ENCODE results near the gene OR2T27. TPM values are rescaled to one million over a fixed set of nuclear protein-coding genes. Genes with fewer than 3 reads are reported as not detected.

OR2T27 gene
- total RNA-seq, 2 donors from 2014 or later, result not detected

- no peaks in the 10 kb centered on the region for H3K27me3 ChIP-seq (ENCODE audit: control insufficient read depth, insufficient read depth, low read length, poor library complexity, severe bottlenecking)
- 69 to 81% methylated on average over 3 to 5 of the region's 5 CpGs for WGBS, 2 experiments (ENCODE audit: insufficient coverage in 1 of 2, insufficient read length in 1 of 2)
- no peaks in the 10 kb centered on the region for H3K27me3 Mint-ChIP-seq (ENCODE audit: insufficient read depth)
- H3K4me3 Mint-ChIP-seq, result no peak overlapping the region
- no peaks in the 10 kb centered on the region for H3K36me3 ChIP-seq (ENCODE audit: control insufficient read depth, insufficient read depth, low read length)
- peaks cover 35% of the 10 kb centered on the region for H3K9me3 Mint-ChIP-seq
- no peaks in the 10 kb centered on the region for H3K4me1 Mint-ChIP-seq
- H3K4me3 ChIP-seq (ENCODE audit: low read length), result no peak overlapping the region
- no peaks in the 10 kb centered on the region for H3K4me1 ChIP-seq (ENCODE audit: control insufficient read depth, insufficient read depth, low read length)
- no peak for DNase-seq
- TF ChIP-seq CTCF (conservative IDR thresholded peaks at IDR 0.05), result no peak
- no peak overlapping the region for H3K9ac ChIP-seq (ENCODE audit: extremely low read depth, low read length, poor library complexity, severe bottlenecking)
- peaks cover 89% of the 10 kb centered on the region for H3K9me3 ChIP-seq (ENCODE audit: control insufficient read depth, low read length)
- no peak overlapping the region for H3K27ac ChIP-seq (ENCODE audit: low read depth, low read length)
- peaks cover 2% of the 10 kb centered on the region for H3K36me3 Mint-ChIP-seq (ENCODE audit: low read depth)
- H3K27ac Mint-ChIP-seq, result no peak overlapping the region
Observed at GRCh38 chr1:248625971-248626370, 29.4 kb downstream of the OR2T27 start.

GRCh38 chr1:248625166-248625565 is 30.2 kb downstream of the OR2T27 start:
- Histone ChIP-seq H3K9me3 (ENCODE audit: control insufficient read depth, low read length) (peaks cover 88% of the 10 kb centered on the region), H3K9ac (ENCODE audit: extremely low read depth, low read length, poor library complexity, severe bottlenecking) (no peak overlapping the region), H3K27me3 (ENCODE audit: control insufficient read depth, insufficient read depth, low read length, poor library complexity, severe bottlenecking) (no peaks in the 10 kb centered on the region), H3K36me3 (ENCODE audit: control insufficient read depth, insufficient read depth, low read length) (no peaks in the 10 kb centered on the region), H3K27ac (ENCODE audit: low read depth, low read length) (no peak overlapping the region), H3K4me3 (ENCODE audit: low read length) (no peak overlapping the region), H3K4me1 (ENCODE audit: control insufficient read depth, insufficient read depth, low read length) (no peaks in the 10 kb centered on the region)
- 41 to 52% methylated on average over 4 of the region's 4 CpGs for WGBS, 2 experiments (ENCODE audit: insufficient coverage in 1 of 2, insufficient read length in 1 of 2)
- H3K4me3 Mint-ChIP-seq, result no peak overlapping the region
- no peak for TF ChIP-seq CTCF (conservative IDR thresholded peaks at IDR 0.05)
- H3K36me3 Mint-ChIP-seq (ENCODE audit: low read depth), result peaks cover 2% of the 10 kb centered on the region
- no peak for DNase-seq
- H3K27ac Mint-ChIP-seq, result no peak overlapping the region
- H3K27me3 Mint-ChIP-seq (ENCODE audit: insufficient read depth), result no peaks in the 10 kb centered on the region
- no peaks in the 10 kb centered on the region for H3K4me1 Mint-ChIP-seq
- peaks cover 33% of the 10 kb centered on the region for H3K9me3 Mint-ChIP-seq

- Histone ChIP-seq H3K4me3 (ENCODE audit: low read length) (no peak overlapping the region), H3K9ac (ENCODE audit: extremely low read depth, low read length, poor library complexity, severe bottlenecking) (no peak overlapping the region), H3K27me3 (ENCODE audit: control insufficient read depth, insufficient read depth, low read length, poor library complexity, severe bottlenecking) (no peaks in the 10 kb centered on the region), H3K9me3 (ENCODE audit: control insufficient read depth, low read length) (peaks cover 81% of the 10 kb centered on the region), H3K27ac (ENCODE audit: low read depth, low read length) (no peak overlapping the region), H3K4me1 (ENCODE audit: control insufficient read depth, insufficient read depth, low read length) (no peaks in the 10 kb centered on the region), H3K36me3 (ENCODE audit: control insufficient read depth, insufficient read depth, low read length) (no peaks in the 10 kb centered on the region)
- no peaks in the 10 kb centered on the region for H3K36me3 Mint-ChIP-seq (ENCODE audit: low read depth)
- 83 to 90% methylated on average over 3 to 4 of the region's 4 CpGs for WGBS, 2 experiments (ENCODE audit: insufficient coverage in 1 of 2, insufficient read length in 1 of 2)
- DNase-seq, result no peak
- no peaks in the 10 kb centered on the region for H3K4me1 Mint-ChIP-seq
- no peak overlapping the region for H3K27ac Mint-ChIP-seq
- H3K9me3 Mint-ChIP-seq, result peaks cover 40% of the 10 kb centered on the region
- TF ChIP-seq CTCF (conservative IDR thresholded peaks at IDR 0.05), result peak; percentile 62
- no peak overlapping the region for H3K4me3 Mint-ChIP-seq
- H3K27me3 Mint-ChIP-seq (ENCODE audit: insufficient read depth), result no peaks in the 10 kb centered on the region
Observed at GRCh38 chr1:248622570-248623001, 32.7 kb downstream of the OR2T27 start.

Measured in endodermal cell (in vitro differentiated cells).